AG04450 (cell line): Measurements from ENCODE around the gene NUDT8. TPM values are rescaled to one million over a fixed set of nuclear protein-coding genes. Genes with fewer than 3 reads are reported as not detected.

Experiments used
- CTCF ChIA-PET: fragments of 300-600, 350-600 bp; formaldehyde crosslinking; extraction: SDS; loops from one replicate; lab custom pipeline; 2022; ENCODE audit warnings: antibody characterized with exemption, inconsistent platforms; lab: Charles Lee
- POLR2A ChIA-PET: fragments of 350-600 bp; formaldehyde crosslinking; extraction: SDS; loops from one replicate; lab custom pipeline; 2021; ENCODE audit warnings: antibody characterized with exemption, inconsistent platforms; lab: Yijun Ruan, JAX
- DNase-seq: peaks from one replicate; pipeline ENCODE4 v3.0.0-alpha.2; 2011; ENCODE audit warnings: low read depth, low spot score
- H3K27ac ChIP-seq: one replicate; pipeline ENCODE4 v1.5.1; 2012; ENCODE audit warnings: low read depth, low read length, control low read depth
- H3K27me3 ChIP-seq: one replicate; pipeline ENCODE4 v1.6.0; 2012; ENCODE audit warnings: low read length; ENCODE audit not compliant: control insufficient read depth, insufficient read depth
- H3K4me3 ChIP-seq: 2 replicates; pipeline ENCODE4 v1.5.1; 2011; ENCODE audit warnings: mild to moderate bottlenecking, low read depth, low read length, control low read depth
- H3K9me3 ChIP-seq: 2 replicates; pipeline ENCODE4 v1.5.1; 2012; ENCODE audit warnings: low read length; ENCODE audit not compliant: control insufficient read depth, insufficient read depth
- CTCF ChIP-seq: IDR thresholded peaks from 2 replicates; pipeline ENCODE4 v1.5.1; 2011; ENCODE audit warnings: low read depth, low read length, control low read depth, inconsistent platforms
- polyA plus RNA-seq: library from polyadenylated mRNA; depleted of rRNA; stranded (reverse); fragments of >200 nt; gene quantifications from 2 replicates; pipeline ENCODE4 v1.2.3, GENCODE V29; 2011

The NUDT8 gene
- polyA plus RNA-seq, 1 experiment, result 0.40 TPM

- POLR2A ChIA-PET, result interaction anchor here (1.1 to 1.6 kb wide), 2 partner anchors 16 to 47 kb away, joined by 5 to 6 read pairs; partner anchors contain the start of gene GSTP1
- peak; percentile 87 for DNase-seq
- CTCF ChIA-PET, result interaction anchor here (0.5 to 4.3 kb wide), 11 partner anchors 10 to 1102 kb away, joined by 3 to 44 read pairs (median 3); no protein-coding TSS in a partner anchor
- H3K4me3 ChIP-seq, result peak overlapping the region; percentile 79
- H3K27ac ChIP-seq, result peak overlapping the region; percentile 39
- H3K27me3 ChIP-seq, result peaks cover 5% of the 10 kb centered on the region
- H3K9me3 ChIP-seq, result no peaks in the 10 kb centered on the region; the same call in 1 of the 2 replicates
- peak; percentile 65 for TF ChIP-seq CTCF
Measured at GRCh38 chr11:67630228-67630942, 648 bp upstream of the NUDT8 start.

- DNase-seq, result no peak
- no peaks in the 10 kb centered on the region; the same call in 1 of the 2 replicates for H3K9me3 ChIP-seq
- H3K4me3 ChIP-seq, result no peak overlapping the region
- H3K27ac ChIP-seq, result no peak overlapping the region
- CTCF ChIA-PET, result interaction anchor here (0.7 to 4.3 kb wide), 11 partner anchors 9 to 327 kb away, joined by 3 to 44 read pairs (median 5); partner anchors contain the start of gene GSTP1
- POLR2A ChIA-PET, result interaction anchor here (0.7 to 1.6 kb wide), 2 partner anchors 14 to 48 kb away, joined by 5 read pairs; no protein-coding TSS in a partner anchor
- peaks cover 2% of the 10 kb centered on the region for H3K27me3 ChIP-seq
- TF ChIP-seq CTCF, result no peak
Measured at GRCh38 chr11:67628710-67629385, 889 bp downstream of the NUDT8 start.

- CTCF ChIA-PET, result interaction anchor here (1.1 to 4.3 kb wide), 6 partner anchors 13 to 328 kb away, joined by 4 to 44 read pairs (median 10); no protein-coding TSS in a partner anchor
- no peak for DNase-seq
- no peaks in the 10 kb centered on the region; the same call in 1 of the 2 replicates for H3K9me3 ChIP-seq
- H3K27ac ChIP-seq, result no peak overlapping the region
- POLR2A ChIA-PET, result no interaction called here
- TF ChIP-seq CTCF, result no peak
- no peaks in the 10 kb centered on the region for H3K27me3 ChIP-seq
- H3K4me3 ChIP-seq, result no peak overlapping the region
Measured at GRCh38 chr11:67627812-67628624, 1.7 kb downstream of the NUDT8 start.

GRCh38 chr11:67627441-67627811, 2.3 kb downstream of the NUDT8 start:
- no peak for DNase-seq
- no peaks in the 10 kb centered on the region; the same call in 1 of the 2 replicates for H3K9me3 ChIP-seq
- ChIA-PET POLR2A (no interaction called here), CTCF (interaction anchor here (4.3 kb wide), 1 partner anchor 12 kb away, joined by 44 read pairs; no protein-coding TSS in a partner anchor)
- no peaks in the 10 kb centered on the region for H3K27me3 ChIP-seq
- no peak for TF ChIP-seq CTCF
- H3K27ac ChIP-seq, result no peak overlapping the region
- H3K4me3 ChIP-seq, result no peak overlapping the region
